Right ventricle myocardium inferior (tissue), 1 donor: Measurements from ENCODE around the gene RAD51B. TPM values are rescaled to one million over a fixed set of nuclear protein-coding genes. Genes with fewer than 3 reads are reported as not detected.

Experiments used
- ATAC-seq: fragments of 200-7000 bp; cut with Tn5 transposase; one replicate; pipeline ENCODE4 v1.9.1; 2020; ENCODE audit warnings: mild to moderate bottlenecking, moderate library complexity
- DNase-seq: peaks from one replicate; pipeline ENCODE4 v3.0.0; 2021; ENCODE audit errors: missing footprints
- intact Hi-C: fragments of 100-400 bp; cut with DNase I; formaldehyde crosslinking; loops from one replicate; pipeline ENCODE4 v1.11.0; 2022
- total RNA-seq: library from RNA; stranded (reverse); fragmentation: NEBNext Ultra II Directional; extraction: Animal tissue kit (Norgen Biotek cat#: 25700); gene quantifications from one replicate; pipeline ENCODE4 v1.2.1, GENCODE V29; 2021
- donor health status: DM: no; HTN: yes; CAD: no; lungs with severe emphysema.

The RAD51B gene
- total RNA-seq, 1 donor from 2014 or later: 4.1 TPM

- intact Hi-C loops: loop anchor here (10.0 kb wide), 1 partner anchor 479 kb away; no protein-coding TSS in a partner anchor
- no peak for DNase-seq
- ATAC-seq: no peak
Measured at GRCh38 chr14:68723808-68724268, 904.3 kb downstream of the RAD51B start.

- intact Hi-C loops: loop anchor here (5.0 to 10.0 kb wide), 2 partner anchors 43 to 480 kb away; no protein-coding TSS in a partner anchor
- no peak for ATAC-seq
Measured at GRCh38 chr14:68724914-68725313, 905.3 kb downstream of the RAD51B start.

GRCh38 chr14:68726093-68726695, 906.6 kb downstream of the RAD51B start:
- ATAC-seq (no peak), DNase-seq (no peak)
- intact Hi-C loops: loop anchor here (5.0 to 10.0 kb wide), 2 partner anchors 44 to 481 kb away; no protein-coding TSS in a partner anchor

More at GRCh38 chr14:68724914-68725313, 905.3 kb downstream of the RAD51B start:
- DNase-seq: no peak

GRCh38 chr14:68727315-68728047, 907.9 kb downstream of the RAD51B start:
- intact Hi-C loops: loop anchor here (2.0 to 10.0 kb wide), 3 partner anchors 45 to 483 kb away; no protein-coding TSS in a partner anchor
- DNase-seq: no peak
- no peak for ATAC-seq

- no peak for ATAC-seq
- no peak for DNase-seq
- intact Hi-C loops: loop anchor here (2.0 to 10.0 kb wide), 3 partner anchors 46 to 484 kb away; no protein-coding TSS in a partner anchor
Measured at GRCh38 chr14:68728342-68729106, 908.9 kb downstream of the RAD51B start.

- intact Hi-C loops: loop anchor here (2.0 to 10.0 kb wide), 3 partner anchors 47 to 485 kb away; no protein-coding TSS in a partner anchor
- ATAC-seq (peak; percentile 14), DNase-seq (no peak)
Measured at GRCh38 chr14:68729556-68729955, 910.0 kb downstream of the RAD51B start.

GRCh38 chr14:68730348-68730747, 910.8 kb downstream of the RAD51B start:
- intact Hi-C loops: no loop called here
- ATAC-seq (peak; percentile 86), DNase-seq (no peak)

GRCh38 chr14:68730811-68731425, 911.3 kb downstream of the RAD51B start:
- DNase-seq (no peak), ATAC-seq (peak; percentile 4)
- intact Hi-C loops: no loop called here

GRCh38 chr14:68733086-68733914, 913.7 kb downstream of the RAD51B start:
- intact Hi-C loops: no loop called here
- no peak for DNase-seq
- ATAC-seq: peak; percentile 33

- ATAC-seq: no peak
- intact Hi-C loops: no loop called here
- no peak for DNase-seq
Measured at GRCh38 chr14:68734231-68734732, 914.7 kb downstream of the RAD51B start.

- DNase-seq (no peak), ATAC-seq (peak; percentile 21)
- intact Hi-C loops: no loop called here
Measured at GRCh38 chr14:68735856-68736255, 916.3 kb downstream of the RAD51B start.

GRCh38 chr14:68736471-68736871, 916.9 kb downstream of the RAD51B start:
- peak; percentile 45 for ATAC-seq
- DNase-seq: no peak
- intact Hi-C loops: no loop called here

GRCh38 chr14:68737086-68737485, 917.5 kb downstream of the RAD51B start:
- intact Hi-C loops: no loop called here
- DNase-seq (no peak), ATAC-seq (no peak)

GRCh38 chr14:68738559-68738958, 919.0 kb downstream of the RAD51B start:
- no peak for DNase-seq
- ATAC-seq: no peak
- intact Hi-C loops: no loop called here

- intact Hi-C loops: no loop called here
- ATAC-seq (no peak), DNase-seq (no peak)
Measured at GRCh38 chr14:68739701-68740100, 920.1 kb downstream of the RAD51B start.

GRCh38 chr14:68740788-68741476, 921.4 kb downstream of the RAD51B start:
- intact Hi-C loops: no loop called here
- ATAC-seq (no peak), DNase-seq (no peak)

GRCh38 chr14:68741477-68741791, 921.9 kb downstream of the RAD51B start:
- intact Hi-C loops: no loop called here
- DNase-seq (no peak), ATAC-seq (no peak)
